GM12878 (cell line): ENCODE measurements around the gene MINDY3.

Experiments
- BRCA1 ChIP-seq: IDR thresholded peaks from 2 replicates; pipeline ENCODE4 v1.6.1; 2011; ENCODE audit warnings: low read depth, low read length, improper control_type of control experiment
- CREM ChIP-seq: IDR thresholded peaks from 2 replicates; pipeline ENCODE4 v1.6.1; 2014; ENCODE audit warnings: antibody characterized with exemption, low read depth
- CTCF ChIP-seq, 3 experiments: IDR thresholded peaks in 2 of 3; conservative IDR thresholded peaks in 1 of 3; 2 replicates each; pipeline ENCODE4 v1.5.1; 2011; ENCODE audit warnings: low read depth in 3 of 3, low read length in 3 of 3, mild to moderate bottlenecking in 3 of 3, control low read depth in 2 of 3, moderate library complexity in 2 of 3, inconsistent platforms in 1 of 3, mixed read lengths in 1 of 3; ENCODE audit not compliant: control insufficient read depth in 2 of 3, insufficient read depth in 1 of 3; ENCODE audit errors: extremely low read depth in 1 of 3
- HDAC2 ChIP-seq: fragments of 200-600 bp; sonication (generic); IDR thresholded peaks from 2 replicates; pipeline ENCODE4 v1.6.1; 2017
- IRF3 ChIP-seq: fragments of 450-650 bp; IDR thresholded peaks from 2 replicates; pipeline ENCODE4 v1.6.1; 2014; ENCODE audit warnings: mild to moderate bottlenecking
- MYC ChIP-seq: IDR thresholded peaks from 2 replicates; pipeline ENCODE4 v1.6.1; 2011; ENCODE audit warnings: mild to moderate bottlenecking, low read length, moderate library complexity, inconsistent platforms; ENCODE audit not compliant: insufficient read depth, insufficient replicate concordance, insufficient read length, severe bottlenecking
- POU2F2 ChIP-seq: IDR thresholded peaks from 3 replicates; pipeline ENCODE4 v1.6.1; 2011; ENCODE audit warnings: low read depth, mild to moderate bottlenecking, low read length, borderline replicate concordance
- RCOR1 ChIP-seq: conservative IDR thresholded peaks from 2 replicates; pipeline ENCODE4 v1.6.1; 2012; ENCODE audit warnings: low read depth, low read length, improper control_type of control experiment
- ZBTB4 ChIP-seq: fragments of 450-650 bp; formaldehyde crosslinking; IDR thresholded peaks from 2 replicates; pipeline ENCODE4 v1.4.0; 2022; ENCODE audit warnings: mild to moderate bottlenecking, moderate library complexity
- ZNF207 ChIP-seq: fragments of 450-650 bp; IDR thresholded peaks from 2 replicates; pipeline ENCODE4 v1.6.1; 2014; ENCODE audit warnings: antibody characterized with exemption, mild to moderate bottlenecking, borderline replicate concordance

- TF ChIP-seq MYC (no peak), BRCA1 (no peak), HDAC2 (no peak), ZBTB4 (CRISPR knock-in tag) (no peak), ZNF207 (no peak), CTCF (IDR thresholded peaks at IDR 0.05 in 2 of 3, conservative IDR thresholded peaks at IDR 0.05 in 1 of 3; ENCODE audit: control insufficient read depth in 2 of 3, extremely low read depth in 1 of 3, insufficient read depth in 1 of 3, low read depth in 3 of 3, low read length in 3 of 3) (peak in 1 of 3 experiments; percentile 33; a peak in 2 of 6 replicates), POU2F2 (no peak), IRF3 (no peak), CREM (no peak), RCOR1 (no peak)
Measured at GRCh38 chr10:15824498-15824897, 35.8 kb downstream of the MINDY3 start.
